Heart left ventricle (tissue), 13 donors: ENCODE data around the gene SHROOM3.

Experiments
- POLR2A ChIP-seq, 2 donors: fragments of 450-650 bp; IDR thresholded peaks; one replicate each; pipeline ENCODE4 v1.6.1; 2017; ENCODE audit warnings: antibody characterized with exemption in 2 of 2, mild to moderate bottlenecking in 2 of 2, moderate library complexity in 2 of 2
- TF ChIP-seq, protein P1 (sequence below), 12 donors: fragments of 200-600 bp; sonication (generic) in 4 of 12; IDR thresholded peaks; one replicate each; pipeline versions ENCODE4 v1.5.0 to v1.8.0; 2018 to 2022; ENCODE audit warnings: antibody characterized with exemption in 12 of 12, mild to moderate bottlenecking in 5 of 12
- donor health status: ischemic (EF 13 %, LVEDD 7.1; RV severe dilation, severe dysfunction).
- donor health status: DM: no; HTN: yes; CAD: no.
- donor health status: DM: no; HTN: no; CAD: no.
- donor health status: ischemic (EF 25% LVEDD 6.9; RV normal size, moderate dysfunction).
- donor health status: ischemic (EF 25% LVEDD 5.7; RV mildly dilated, moderate dysfunction).
- donor health status: ischemic (EF 35%, LVEDD 5.7; RV mildly dilated, moderate dysfunction).
- donor health status: nonischemic (EF 11% LVEDD 7.7; RV severe dilation, severe dysfunction).
- donor health status: DM: yes; HTN: yes; CAD: no.
- donor health status: PGD.
- donor health status: ischemic (EF 29% LVEDD 5.4; RV normal size, mild dysfunction).
- donor health status: nonischemic (EF 23%, LVEDD 6.1; RV moderate dilation, normal function).

DNA sequence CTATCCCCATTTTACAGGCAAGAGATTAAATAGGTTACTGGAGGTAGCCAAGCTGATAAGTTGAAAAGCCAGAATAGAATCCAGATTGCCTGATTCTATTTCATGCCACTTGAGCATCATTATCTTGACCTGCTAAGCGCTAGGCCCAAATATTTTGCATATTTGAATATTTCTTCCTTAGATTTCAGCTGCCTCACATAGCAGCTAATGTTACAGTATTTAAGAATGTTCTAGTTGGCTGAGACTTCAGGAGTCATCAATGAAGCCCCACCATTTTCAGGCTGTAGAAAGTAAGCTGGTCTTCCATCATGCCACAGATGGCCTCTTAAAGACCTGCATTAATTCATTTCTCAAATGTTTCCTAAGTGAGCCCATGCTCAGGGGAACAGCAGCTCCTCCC, 121.4 kb downstream of the SHROOM3 start:
- no peak for TF ChIP-seq POLR2A (IDR thresholded peaks at IDR 0.05)
- TF ChIP-seq, protein P1, sequence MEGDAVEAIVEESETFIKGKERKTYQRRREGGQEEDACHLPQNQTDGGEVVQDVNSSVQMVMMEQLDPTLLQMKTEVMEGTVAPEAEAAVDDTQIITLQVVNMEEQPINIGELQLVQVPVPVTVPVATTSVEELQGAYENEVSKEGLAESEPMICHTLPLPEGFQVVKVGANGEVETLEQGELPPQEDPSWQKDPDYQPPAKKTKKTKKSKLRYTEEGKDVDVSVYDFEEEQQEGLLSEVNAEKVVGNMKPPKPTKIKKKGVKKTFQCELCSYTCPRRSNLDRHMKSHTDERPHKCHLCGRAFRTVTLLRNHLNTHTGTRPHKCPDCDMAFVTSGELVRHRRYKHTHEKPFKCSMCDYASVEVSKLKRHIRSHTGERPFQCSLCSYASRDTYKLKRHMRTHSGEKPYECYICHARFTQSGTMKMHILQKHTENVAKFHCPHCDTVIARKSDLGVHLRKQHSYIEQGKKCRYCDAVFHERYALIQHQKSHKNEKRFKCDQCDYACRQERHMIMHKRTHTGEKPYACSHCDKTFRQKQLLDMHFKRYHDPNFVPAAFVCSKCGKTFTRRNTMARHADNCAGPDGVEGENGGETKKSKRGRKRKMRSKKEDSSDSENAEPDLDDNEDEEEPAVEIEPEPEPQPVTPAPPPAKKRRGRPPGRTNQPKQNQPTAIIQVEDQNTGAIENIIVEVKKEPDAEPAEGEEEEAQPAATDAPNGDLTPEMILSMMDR (IDR thresholded peaks at IDR 0.05), result no peak
